ENCODE data around the gene SRPK2. TPM values are rescaled to one million over a fixed set of nuclear protein-coding genes. Genes with fewer than 3 reads are reported as not detected.

Gene SRPK2
- total and polyA plus RNA-seq, 2 donors (not counting 1 experiment from before 2014, with no cell fraction given) = 15.2 to 108 TPM

- Histone ChIP-seq H3K79me2 (ENCODE audit: control insufficient read depth, insufficient read depth, low read length) (peaks cover 19% of the 10 kb centered on the region), H3K36me3 (replicated peaks in 1 of 2; ENCODE audit: control extremely low read depth in 1 of 2, control insufficient read depth in 1 of 2, extremely low read depth in 1 of 2, insufficient read depth in 2 of 2, low read length in 1 of 2) (peaks cover 2 to 67% of the 10 kb centered on the region in 2 experiments), H3K4me3 (ENCODE audit: control extremely low read depth in 1 of 5, extremely low read depth in 1 of 5, insufficient read depth in 1 of 5, low read depth in 2 of 5, low read length in 4 of 5) (no peak overlapping the region), H3K27me3 (replicated peaks in 1 of 4; ENCODE audit: control extremely low read depth in 1 of 4, control insufficient read depth in 3 of 4, insufficient read depth in 4 of 4, low read length in 3 of 4) (no peaks in the 10 kb centered on the region), H2AFZ (ENCODE audit: insufficient read depth, low read depth, low read length, poor library complexity, severe bottlenecking) (no peak overlapping the region), H3K4me1 (ENCODE audit: control insufficient read depth in 2 of 2, insufficient read depth in 2 of 2, low read length in 2 of 2) (no peaks in the 10 kb centered on the region), H3K9me3 (ENCODE audit: control extremely low read depth in 1 of 3, control insufficient read depth in 2 of 3, insufficient read depth in 1 of 3, low read length in 2 of 3) (no peaks in the 10 kb centered on the region), H3K27ac (ENCODE audit: low read length in 2 of 2) (no peak overlapping the region), H3K4me2 (replicated peaks; ENCODE audit: low read depth, low read length, poor library complexity, severe bottlenecking) (no peak overlapping the region), H3K9ac (ENCODE audit: low read length) (no peak overlapping the region), H4K20me1 (ENCODE audit: control insufficient read depth, insufficient read depth, low read length, poor library complexity, severe bottlenecking) (peaks cover 33% of the 10 kb centered on the region)
- WGBS (ENCODE audit: insufficient coverage) = 100% methylated on average over 4 of the region's 5 CpGs
- DNase-seq (no peak), ATAC-seq (ENCODE audit: low read depth) (no peak)
- TF ChIP-seq EZH2 (IDR thresholded peaks at IDR 0.05; ENCODE audit: borderline replicate concordance, insufficient read depth, low read depth, low read length, poor library complexity, severe bottlenecking) = no peak
- TF ChIP-seq CTCF (IDR thresholded peaks at IDR 0.05) = no peak
- Mint-ChIP-seq H3K27ac (no peak overlapping the region), H3K4me1 (no peaks in the 10 kb centered on the region), H3K9me3 (ENCODE audit: insufficient read depth) (no peaks in the 10 kb centered on the region), H3K27me3 (no peaks in the 10 kb centered on the region), H3K4me3 (no peak overlapping the region)
- intact Hi-C loops (cut with micrococcal nuclease) = no loop called here
- POLR2A ChIA-PET = no interaction called here
- CTCF ChIA-PET = no interaction called here
Measured at GRCh38 chr7:105132335-105132734, 256.4 kb downstream of the SRPK2 start.

- Histone ChIP-seq H3K36me3 (replicated peaks in 1 of 2; ENCODE audit: control extremely low read depth in 1 of 2, control insufficient read depth in 1 of 2, extremely low read depth in 1 of 2, insufficient read depth in 2 of 2, low read length in 1 of 2) (peaks cover 0 to 71% of the 10 kb centered on the region in 2 experiments), H3K27ac (ENCODE audit: low read length in 2 of 2) (no peak overlapping the region), H3K4me3 (ENCODE audit: control extremely low read depth in 1 of 5, extremely low read depth in 1 of 5, insufficient read depth in 1 of 5, low read depth in 2 of 5, low read length in 4 of 5) (no peak overlapping the region), H3K9ac (ENCODE audit: low read length) (no peak overlapping the region), H3K4me2 (replicated peaks; ENCODE audit: low read depth, low read length, poor library complexity, severe bottlenecking) (no peak overlapping the region), H3K4me1 (ENCODE audit: control insufficient read depth in 2 of 2, insufficient read depth in 2 of 2, low read length in 2 of 2) (no peaks in the 10 kb centered on the region), H3K9me3 (ENCODE audit: control extremely low read depth in 1 of 3, control insufficient read depth in 2 of 3, insufficient read depth in 1 of 3, low read length in 2 of 3) (no peaks in the 10 kb centered on the region), H4K20me1 (ENCODE audit: control insufficient read depth, insufficient read depth, low read length, poor library complexity, severe bottlenecking) (peaks cover 32% of the 10 kb centered on the region), H3K79me2 (ENCODE audit: control insufficient read depth, insufficient read depth, low read length) (peaks cover 14% of the 10 kb centered on the region), H3K27me3 (replicated peaks in 1 of 4; ENCODE audit: control extremely low read depth in 1 of 4, control insufficient read depth in 3 of 4, insufficient read depth in 4 of 4, low read length in 3 of 4) (no peaks in the 10 kb centered on the region), H2AFZ (ENCODE audit: insufficient read depth, low read depth, low read length, poor library complexity, severe bottlenecking) (no peak overlapping the region)
- no peak overlapping the region for H3K27ac Mint-ChIP-seq
- no peaks in the 10 kb centered on the region for H3K9me3 Mint-ChIP-seq (ENCODE audit: insufficient read depth)
- no peak overlapping the region for H3K4me3 Mint-ChIP-seq
- DNase-seq (no peak), ATAC-seq (ENCODE audit: low read depth) (no peak)
- TF ChIP-seq CTCF (IDR thresholded peaks at IDR 0.05) (no peak), EZH2 (IDR thresholded peaks at IDR 0.05; ENCODE audit: borderline replicate concordance, insufficient read depth, low read depth, low read length, poor library complexity, severe bottlenecking) (no peak)
- H3K27me3 Mint-ChIP-seq = no peaks in the 10 kb centered on the region
- intact Hi-C loops (cut with micrococcal nuclease) = no loop called here
- H3K4me1 Mint-ChIP-seq = no peaks in the 10 kb centered on the region
- POLR2A ChIA-PET = no interaction called here
- CTCF ChIA-PET = no interaction called here
- WGBS (ENCODE audit: insufficient coverage) = 93% methylated on average over 5 of the region's 7 CpGs
Measured at GRCh38 chr7:105131890-105132289, 256.8 kb downstream of the SRPK2 start.
